Gastrocnemius medialis (tissue), 4 donors: ENCODE results near the gene BCCIP. TPM values are rescaled to one million over a fixed set of nuclear protein-coding genes. Genes with fewer than 3 reads are reported as not detected.

ENCODE experiments used
- ATAC-seq, 2 donors: fragments of 150-250 bp; one replicate each; pipeline ENCODE4 v1.9.1; 2016
- DNase-seq, 2 donors: peaks; one replicate each; pipeline ENCODE4 v3.0.0-alpha.2; 2019
- H3K27ac ChIP-seq, 4 donors: fragments of 200-600 bp; sonication (generic); 1 replicate in 1 of 4; 2 replicates in 3 of 4; pipeline ENCODE4 v1.5.1; 2016 to 2018; ENCODE audit warnings: mild to moderate bottlenecking in 2 of 4, moderate library complexity in 1 of 4
- H3K27me3 ChIP-seq, 3 donors: fragments of 200-600 bp; sonication (generic) in 2 of 3; 1 replicate in 1 of 3; 2 replicates in 2 of 3; pipeline versions ENCODE4 v1.5.1 to v1.6.0; 2016 to 2019; ENCODE audit warnings: mild to moderate bottlenecking in 1 of 3, moderate library complexity in 1 of 3
- H3K36me3 ChIP-seq, 2 donors: fragments of 200-600 bp; sonication (generic) in 1 of 2; one replicate each; pipeline ENCODE4 v1.5.1; 2017 to 2018
- H3K4me1 ChIP-seq, 2 donors: fragments of 200-600 bp; sonication (generic) in 1 of 2; one replicate each; pipeline ENCODE4 v1.5.1; 2016 to 2017; ENCODE audit warnings: mild to moderate bottlenecking in 2 of 2
- H3K4me3 ChIP-seq, 4 donors: fragments of 200-600 bp; sonication (generic) in 3 of 4; 1 replicate in 1 of 4; 2 replicates in 3 of 4; pipeline ENCODE4 v1.5.1; 2016 to 2019; ENCODE audit warnings: mild to moderate bottlenecking in 2 of 4
- H3K9me3 ChIP-seq, 3 donors: fragments of 200-600 bp; sonication (generic) in 2 of 3; 1 replicate in 1 of 3; 2 replicates in 2 of 3; pipeline ENCODE4 v1.5.1; 2016 to 2019
- CTCF ChIP-seq, 5 experiments: fragments of 450-650 bp in 3 of 5; fragments of 200-600 bp in 2 of 5; sonication (generic) in 2 of 5; IDR thresholded peaks in 4 of 5; conservative IDR thresholded peaks in 1 of 5; 1 replicate in 4 of 5; 2 replicates in 1 of 5; pipeline ENCODE4 v1.5.1; 2016 to 2019; ENCODE audit warnings: antibody characterized with exemption in 5 of 5, mild to moderate bottlenecking in 3 of 5, moderate library complexity in 3 of 5
- POLR2A ChIP-seq, 2 donors: fragments of 450-650 bp; IDR thresholded peaks; one replicate each; pipeline ENCODE4 v1.6.1; 2017; ENCODE audit warnings: antibody characterized with exemption in 2 of 2, mild to moderate bottlenecking in 2 of 2, moderate library complexity in 2 of 2
- in situ Hi-C, 4 donors: fragments of 200-750 bp; cut with MboI; loops; one replicate each; pipeline versions ENCODE4 v1.15.0 to v1.8.0; 2017; ENCODE audit warnings: low sequenced_read_pairs in 4 of 4
- intact Hi-C: fragments of 100-400 bp; cut with DNase I; formaldehyde crosslinking; loops from one replicate; pipeline ENCODE4 v1.15.1; 2023; ENCODE audit warnings: low total_unique reads
- total RNA-seq, 4 donors: library from RNA; depleted of rRNA; stranded (reverse); fragments of >200 nt; gene quantifications; one replicate each; pipeline versions ENCODE4 v1.1.0 to v1.2.3, GENCODE V29; 2016

Gene BCCIP
- total RNA-seq, 4 donors from 2014 or later: 51.1 to 85.6 (median 67.0) TPM

GRCh38 chr10:125852487-125852886 lies 29.1 kb downstream of the BCCIP start:
- H3K4me3 ChIP-seq: no peak overlapping the region
- DNase-seq (no peak), ATAC-seq (no peak)
- no peaks in the 10 kb centered on the region for H3K4me1 ChIP-seq
- TF ChIP-seq POLR2A (IDR thresholded peaks at IDR 0.05) (no peak), CTCF (IDR thresholded peaks at IDR 0.05 in 4 of 5, conservative IDR thresholded peaks at IDR 0.05 in 1 of 5) (no peak)
- intact Hi-C loops (no loop called here), in situ Hi-C loops (no loop called here)
- H3K36me3 ChIP-seq: peaks cover 0 to 57% of the 10 kb centered on the region in 2 donors
- no peaks in the 10 kb centered on the region for H3K27me3 ChIP-seq
- no peaks in the 10 kb centered on the region for H3K9me3 ChIP-seq
- no peak overlapping the region for H3K27ac ChIP-seq

DNA sequence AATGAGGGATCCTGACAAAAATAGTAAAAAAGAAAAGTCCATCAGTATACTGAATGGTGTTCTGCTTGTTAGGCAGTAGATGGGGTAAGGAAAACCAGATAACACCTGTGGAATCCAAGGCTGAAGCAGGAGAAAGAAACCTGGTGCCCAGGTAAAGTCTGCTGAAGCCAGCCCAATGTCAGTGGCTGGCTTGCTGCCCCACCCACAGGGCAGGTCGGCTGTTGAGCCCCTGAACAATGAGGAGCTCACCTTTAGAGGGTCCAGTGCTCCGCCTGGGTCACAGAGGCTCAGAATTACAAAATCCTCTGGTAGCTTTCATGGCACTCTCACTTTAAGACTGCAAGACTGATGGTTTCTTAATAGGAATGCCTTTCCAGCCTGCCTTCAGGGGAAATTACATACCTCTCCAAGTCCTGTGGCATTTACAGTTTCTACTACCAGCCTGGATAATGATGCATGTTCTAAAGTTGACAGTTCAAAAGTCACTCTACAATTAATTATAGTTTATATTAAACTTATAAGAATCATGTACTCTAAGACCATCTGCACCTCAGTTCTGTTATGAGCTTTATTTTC lies 33.9 kb downstream of the BCCIP start:
- DNase-seq (no peak), ATAC-seq (no peak)
- Histone ChIP-seq H3K4me1 (no peaks in the 10 kb centered on the region), H3K4me3 (no peak overlapping the region), H3K27ac (no peak overlapping the region), H3K9me3 (no peaks in the 10 kb centered on the region), H3K27me3 (no peaks in the 10 kb centered on the region), H3K36me3 (peaks cover 0 to 42% of the 10 kb centered on the region in 2 donors)
- in situ Hi-C loops: no loop called here
- no peak for TF ChIP-seq CTCF (IDR thresholded peaks at IDR 0.05 in 4 of 5, conservative IDR thresholded peaks at IDR 0.05 in 1 of 5)
- TF ChIP-seq POLR2A (IDR thresholded peaks at IDR 0.05): no peak
- intact Hi-C loops: no loop called here

DNA sequence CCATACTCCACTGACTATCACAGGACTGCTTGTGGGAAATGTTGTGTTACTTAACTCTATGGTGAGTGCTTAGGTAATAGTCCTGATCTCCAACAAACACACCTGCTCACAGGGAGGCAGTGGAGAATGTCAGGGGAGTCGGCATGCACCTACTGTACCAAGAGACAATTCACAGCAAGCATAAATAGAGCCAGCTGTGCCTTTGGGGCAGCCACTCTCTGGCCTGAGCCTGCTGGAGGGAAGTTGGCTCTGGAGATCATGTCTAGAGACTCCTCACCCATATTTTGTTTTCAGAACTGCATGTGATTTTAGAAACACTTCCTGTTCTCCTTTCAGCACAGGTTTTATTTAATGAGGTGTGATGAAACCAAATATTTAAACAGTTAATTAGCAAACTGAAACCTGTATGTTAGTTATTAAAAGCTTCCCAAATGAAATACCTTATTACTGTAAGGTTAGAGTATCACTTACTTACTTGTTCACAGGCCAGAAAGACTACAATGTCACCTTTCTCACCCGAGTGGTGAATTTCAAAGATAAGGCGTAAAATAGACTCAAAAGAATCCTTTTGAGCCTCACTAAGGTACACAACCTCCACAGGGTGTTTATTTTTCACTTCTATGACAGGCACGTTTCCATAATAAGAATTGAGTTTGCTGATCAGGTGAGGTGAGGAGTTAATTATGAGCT lies 35.9 kb downstream of the BCCIP start:
- H3K27ac ChIP-seq: no peak overlapping the region
- in situ Hi-C loops: no loop called here
- H3K36me3 ChIP-seq: peaks cover 0 to 25% of the 10 kb centered on the region in 2 donors

GRCh38 chr10:125865120-125865519 lies 41.8 kb downstream of the BCCIP start:
- Histone ChIP-seq H3K36me3 (peaks cover 0 to 18% of the 10 kb centered on the region in 2 donors), H3K27ac (no peak overlapping the region), H3K27me3 (no peaks in the 10 kb centered on the region), H3K4me3 (no peak overlapping the region), H3K9me3 (no peaks in the 10 kb centered on the region), H3K4me1 (no peaks in the 10 kb centered on the region)
- intact Hi-C loops (no loop called here), in situ Hi-C loops (no loop called here)
- TF ChIP-seq POLR2A (IDR thresholded peaks at IDR 0.05) (no peak), CTCF (IDR thresholded peaks at IDR 0.05 in 4 of 5, conservative IDR thresholded peaks at IDR 0.05 in 1 of 5) (no peak)
- DNase-seq: no peak
- no peak for ATAC-seq

More for the DNA sequence above, 35.9 kb downstream of the BCCIP start:
- no peaks in the 10 kb centered on the region for H3K9me3 ChIP-seq
- no peak for DNase-seq
- no peak overlapping the region for H3K4me3 ChIP-seq
- intact Hi-C loops: no loop called here
- H3K4me1 ChIP-seq: no peaks in the 10 kb centered on the region
- no peaks in the 10 kb centered on the region for H3K27me3 ChIP-seq
- no peak for ATAC-seq
- TF ChIP-seq CTCF (IDR thresholded peaks at IDR 0.05 in 4 of 5, conservative IDR thresholded peaks at IDR 0.05 in 1 of 5) (no peak), POLR2A (IDR thresholded peaks at IDR 0.05) (no peak)
